ENCODE data around the gene PDE2A.

DNA sequence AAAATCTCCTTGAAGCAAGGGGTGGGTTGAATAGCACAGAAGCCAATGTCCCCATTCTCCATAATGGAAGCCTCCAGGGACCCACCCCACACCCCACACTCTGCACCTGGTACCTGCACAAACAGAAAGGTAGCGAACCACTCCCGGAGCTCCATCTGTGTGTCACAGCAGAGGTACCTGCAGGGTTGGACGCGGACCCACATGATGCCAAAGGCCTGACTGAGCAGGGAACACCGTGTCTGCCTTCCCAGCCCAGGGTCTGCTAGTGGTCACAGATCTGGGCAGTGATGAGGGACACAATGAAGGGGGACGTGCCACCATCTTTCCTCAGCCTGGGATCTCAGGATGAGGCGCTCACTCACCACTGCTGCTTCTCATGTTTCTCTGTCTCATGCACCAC, 13.1 kb upstream of the PDE2A start:
- TF ChIP-seq EZH2 (IDR thresholded peaks at IDR 0.05) (no peak), POLR2AphosphoS5 (IDR thresholded peaks at IDR 0.05; ENCODE audit: borderline replicate concordance, low read depth, low read length) (no peak)
